HepG2 (cell line): ENCODE measurements around the gene AGT. TPM values are rescaled to one million over a fixed set of nuclear protein-coding genes. Genes with fewer than 3 reads are reported as not detected.

Experiments used
- ARNTL ChIP-seq: sonication (generic); formaldehyde crosslinking; IDR thresholded peaks from 2 replicates; pipeline ENCODE4 v1.4.0; 2020; ENCODE audit warnings: mild to moderate bottlenecking, missing genetic modification reagents
- ATF2 ChIP-seq: sonication (generic); formaldehyde crosslinking; IDR thresholded peaks from 2 replicates; pipeline ENCODE4 v1.4.0; 2020; ENCODE audit warnings: missing genetic modification reagents
- HIC2 ChIP-seq: sonication (generic); formaldehyde crosslinking; IDR thresholded peaks from 2 replicates; pipeline ENCODE4 v1.9.0; 2022; ENCODE audit warnings: low read depth, missing genetic modification reagents
- MIER3 ChIP-seq: IDR thresholded peaks from 2 replicates; pipeline ENCODE4 v1.6.1; 2016; ENCODE audit warnings: missing compliant biosample characterization, borderline replicate concordance
- MLXIP ChIP-seq: sonication (generic); formaldehyde crosslinking; IDR thresholded peaks from 2 replicates; pipeline ENCODE4 v1.9.0; 2021; ENCODE audit warnings: missing genetic modification reagents, borderline replicate concordance
- SRSF9 ChIP-seq: fragments of 200-400 bp; formaldehyde crosslinking; IDR thresholded peaks from 2 replicates; pipeline ENCODE4 v1.6.1; 2018; ENCODE audit warnings: borderline replicate concordance, mild to moderate bottlenecking, low read depth, low read length; ENCODE audit not compliant: insufficient read depth, poor library complexity, severe bottlenecking
- STAG1 ChIP-seq: sonication (generic); formaldehyde crosslinking; IDR thresholded peaks from 2 replicates; pipeline ENCODE4 v1.4.0; 2020; ENCODE audit warnings: missing genetic modification reagents
- ZBTB14 ChIP-seq: sonication (generic); formaldehyde crosslinking; IDR thresholded peaks from 2 replicates; pipeline ENCODE4 v1.4.0; 2020; ENCODE audit warnings: missing genetic modification reagents
- ZNF281 ChIP-seq: sonication (generic); formaldehyde crosslinking; IDR thresholded peaks from 2 replicates; pipeline ENCODE4 v1.4.0; 2020; ENCODE audit warnings: missing genetic modification reagents, borderline replicate concordance
- ZNF720 ChIP-seq: sonication (generic); formaldehyde crosslinking; IDR thresholded peaks from 2 replicates; pipeline ENCODE4 v1.4.0; 2020; ENCODE audit warnings: missing genetic modification reagents
- ZXDC ChIP-seq: sonication (generic); formaldehyde crosslinking; IDR thresholded peaks from 2 replicates; pipeline ENCODE4 v1.5.0; 2020; ENCODE audit warnings: mild to moderate bottlenecking, missing genetic modification reagents
- polyA plus RNA-seq, 8 experiments: library from polyadenylated mRNA; depleted of rRNA in 3 of 8; stranded (reverse) in 7 of 8; unstranded in 1 of 8; fragments of >200 nt; fragmentation: Illumina TruSeq in 4 of 8; extraction: Trizol in 4 of 8; gene quantifications; 2 replicates each; pipeline versions ENCODE4 v1.2.1 to v1.2.3, GENCODE V29; 2011 to 2016; ENCODE audit warnings: low read depth in 4 of 8, missing spikeins in 1 of 8, mixed read lengths in 1 of 8; ENCODE audit not compliant: insufficient read depth in 1 of 8
- total RNA-seq, 5 experiments: library from RNA; depleted of rRNA; stranded (reverse); fragments of >200 nt; fragmentation: Illumina TruSeq; extraction: Trizol; gene quantifications; 2 replicates each; pipeline ENCODE4 v1.2.3, GENCODE V29; 2016; ENCODE audit warnings: low read depth in 1 of 5

Gene AGT
- total and polyA plus RNA-seq, 2 of the 13 experiments (the other 11 are each of a cell fraction or from before 2014, with no cell fraction given) = 892 to 2,071 TPM

GRCh38 chr1:230705289-230706019, 8.5 kb downstream of the AGT start (continued):
- no peak for TF ChIP-seq ATF2 (CRISPR knock-in tag)
- peak; percentile 36; the same call in 1 of the 2 replicates for TF ChIP-seq HIC2
- no peak for TF ChIP-seq ZBTB14 (CRISPR knock-in tag)
- no peak for TF ChIP-seq ZXDC (CRISPR knock-in tag)
- TF ChIP-seq ARNTL = no peak
- TF ChIP-seq MLXIP (CRISPR knock-in tag) = no peak
- no peak for TF ChIP-seq STAG1
- peak; percentile 20; the same call in 1 of the 2 replicates for TF ChIP-seq ZNF281
- TF ChIP-seq MIER3 (CRISPR knock-in tag) = no peak
- no peak for TF ChIP-seq SRSF9
- TF ChIP-seq ZNF720 = no peak
